ENCODE measurements around the gene GABRG3.
A peak's percentile ranks its signal among the peaks of the same experiment; 100 is the strongest.
"Not testable (repeated sequence)": the region's sequence is repeated elsewhere in the genome, so short reads cannot be mapped to it uniquely, and the experiment has no call there.

Gene GABRG3

DNA sequence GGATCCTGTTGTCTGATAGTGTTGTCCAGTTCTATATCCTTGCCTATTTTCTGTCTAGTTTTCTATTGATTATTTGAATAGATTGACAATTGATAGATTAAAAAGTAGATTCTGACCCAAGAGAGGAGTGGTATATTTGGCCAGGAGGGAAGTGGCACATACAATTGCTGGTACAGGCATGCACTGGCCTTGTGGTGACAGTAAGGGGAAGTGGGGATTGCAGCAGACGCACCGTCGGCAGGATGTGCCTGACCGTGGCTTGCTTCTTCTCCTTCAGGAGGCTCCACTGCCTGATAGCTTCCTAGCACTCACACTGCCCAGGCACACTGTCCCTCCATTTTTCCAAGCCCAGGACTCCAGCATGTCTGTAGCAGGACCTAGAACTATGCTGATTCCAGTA, 10.5 kb downstream of the GABRG3 start:
- DNase-seq (ENCODE audit: low read depth): no peak
- no peak overlapping the region for H3K4me3 ChIP-seq (ENCODE audit: control insufficient read depth, low read depth, low read length)
- TF ChIP-seq, protein P1, sequence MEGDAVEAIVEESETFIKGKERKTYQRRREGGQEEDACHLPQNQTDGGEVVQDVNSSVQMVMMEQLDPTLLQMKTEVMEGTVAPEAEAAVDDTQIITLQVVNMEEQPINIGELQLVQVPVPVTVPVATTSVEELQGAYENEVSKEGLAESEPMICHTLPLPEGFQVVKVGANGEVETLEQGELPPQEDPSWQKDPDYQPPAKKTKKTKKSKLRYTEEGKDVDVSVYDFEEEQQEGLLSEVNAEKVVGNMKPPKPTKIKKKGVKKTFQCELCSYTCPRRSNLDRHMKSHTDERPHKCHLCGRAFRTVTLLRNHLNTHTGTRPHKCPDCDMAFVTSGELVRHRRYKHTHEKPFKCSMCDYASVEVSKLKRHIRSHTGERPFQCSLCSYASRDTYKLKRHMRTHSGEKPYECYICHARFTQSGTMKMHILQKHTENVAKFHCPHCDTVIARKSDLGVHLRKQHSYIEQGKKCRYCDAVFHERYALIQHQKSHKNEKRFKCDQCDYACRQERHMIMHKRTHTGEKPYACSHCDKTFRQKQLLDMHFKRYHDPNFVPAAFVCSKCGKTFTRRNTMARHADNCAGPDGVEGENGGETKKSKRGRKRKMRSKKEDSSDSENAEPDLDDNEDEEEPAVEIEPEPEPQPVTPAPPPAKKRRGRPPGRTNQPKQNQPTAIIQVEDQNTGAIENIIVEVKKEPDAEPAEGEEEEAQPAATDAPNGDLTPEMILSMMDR (conservative IDR thresholded peaks at IDR 0.05; ENCODE audit: control insufficient read depth, insufficient read depth, low read depth, low read length): no peak

DNA sequence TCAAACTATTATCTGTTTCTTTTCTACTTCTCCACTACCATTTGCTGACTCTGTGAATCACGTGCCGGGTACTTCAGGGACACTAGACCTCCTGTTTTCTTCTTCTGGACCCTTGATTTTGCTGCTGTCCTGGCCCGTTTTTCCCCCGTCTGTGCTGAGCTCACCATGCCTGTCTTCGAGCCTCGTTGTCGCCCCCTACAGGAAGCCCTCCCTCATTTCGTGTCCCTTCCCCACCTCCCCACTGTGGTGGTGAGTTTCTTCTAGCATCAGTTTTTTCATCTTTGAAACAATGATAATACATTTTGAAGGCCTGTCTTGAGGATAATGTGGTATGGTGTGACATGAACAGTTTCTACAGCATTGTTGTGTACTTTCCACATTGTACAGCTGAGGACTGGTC, 12.8 kb downstream of the GABRG3 start:
- no peak overlapping the region for H3K4me3 ChIP-seq (ENCODE audit: control insufficient read depth, low read depth, low read length)
- no peak for DNase-seq (ENCODE audit: low read depth)
- TF ChIP-seq, protein P1 (conservative IDR thresholded peaks at IDR 0.05; ENCODE audit: control insufficient read depth, insufficient read depth, low read depth, low read length): no peak

DNA sequence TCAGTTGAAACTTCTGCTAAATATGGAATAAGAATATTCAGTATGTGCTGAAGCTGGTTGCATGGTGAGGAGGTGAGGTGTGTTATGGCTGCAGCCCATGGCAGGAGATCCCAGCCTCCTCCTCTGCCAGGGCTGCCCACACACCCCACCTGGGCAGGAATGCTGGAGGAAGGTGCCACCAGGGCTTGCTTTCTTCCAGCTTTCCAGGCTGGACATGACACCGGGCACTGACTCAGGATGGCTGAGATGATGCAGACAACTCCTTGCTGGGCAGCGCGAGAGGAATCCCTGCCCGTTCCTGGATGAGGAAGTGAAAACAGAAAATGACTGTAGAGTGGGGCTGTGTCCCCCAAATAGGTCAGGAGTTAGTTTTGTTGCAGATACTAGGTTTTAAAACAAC, 14.1 kb downstream of the GABRG3 start:
- H3K4me3 ChIP-seq (ENCODE audit: control insufficient read depth, low read depth, low read length): no peak overlapping the region
- no peak for DNase-seq (ENCODE audit: low read depth)
- TF ChIP-seq, protein P1 (conservative IDR thresholded peaks at IDR 0.05; ENCODE audit: control insufficient read depth, insufficient read depth, low read depth, low read length): no peak

DNA sequence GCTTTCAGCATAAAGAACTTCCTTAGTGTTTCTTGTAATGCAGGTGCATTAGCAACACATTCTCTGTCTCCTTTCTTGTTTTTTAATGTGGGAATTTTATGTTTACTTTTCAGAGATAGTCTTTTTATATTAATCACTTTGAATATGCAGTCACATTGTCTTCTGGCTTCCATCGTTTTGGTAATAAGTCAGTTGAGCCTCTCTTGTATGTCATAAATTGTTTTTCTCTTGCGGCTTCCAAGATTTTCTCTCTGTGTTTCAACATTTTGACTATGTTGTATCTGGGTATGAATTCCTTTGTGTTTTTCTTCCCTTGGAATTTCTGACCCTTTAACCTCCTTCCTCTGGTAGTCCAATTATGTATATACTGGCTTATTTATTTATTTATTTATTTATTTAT, 25.3 kb downstream of the GABRG3 start:
- TF ChIP-seq, protein P1 (conservative IDR thresholded peaks at IDR 0.05; ENCODE audit: control insufficient read depth, insufficient read depth, low read depth, low read length): no peak
- DNase-seq (ENCODE audit: low read depth): no peak
- H3K4me3 ChIP-seq (ENCODE audit: control insufficient read depth, low read depth, low read length): no peak overlapping the region

DNA sequence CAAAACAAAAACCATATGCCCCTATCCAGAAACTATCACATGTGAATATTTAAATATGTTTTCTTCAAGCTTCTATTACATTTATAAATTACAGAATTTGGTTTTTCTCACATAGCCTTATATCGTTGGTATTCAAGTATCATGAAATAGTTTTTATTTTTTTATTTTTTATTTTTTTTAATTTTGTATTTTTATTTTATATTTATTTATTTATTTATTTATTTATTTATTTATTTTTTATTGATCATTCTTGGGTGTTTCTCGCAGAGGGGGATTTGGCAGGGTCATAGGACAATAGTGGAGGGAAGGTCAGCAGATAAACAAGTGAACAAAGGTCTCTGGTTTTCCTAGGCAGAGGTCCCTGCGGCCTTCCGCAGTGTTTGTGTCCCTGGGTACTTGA, 32.0 kb downstream of the GABRG3 start:
- H3K4me3 ChIP-seq (ENCODE audit: control insufficient read depth, low read depth, low read length); DNase-seq (ENCODE audit: low read depth): not testable (repeated sequence)

DNA sequence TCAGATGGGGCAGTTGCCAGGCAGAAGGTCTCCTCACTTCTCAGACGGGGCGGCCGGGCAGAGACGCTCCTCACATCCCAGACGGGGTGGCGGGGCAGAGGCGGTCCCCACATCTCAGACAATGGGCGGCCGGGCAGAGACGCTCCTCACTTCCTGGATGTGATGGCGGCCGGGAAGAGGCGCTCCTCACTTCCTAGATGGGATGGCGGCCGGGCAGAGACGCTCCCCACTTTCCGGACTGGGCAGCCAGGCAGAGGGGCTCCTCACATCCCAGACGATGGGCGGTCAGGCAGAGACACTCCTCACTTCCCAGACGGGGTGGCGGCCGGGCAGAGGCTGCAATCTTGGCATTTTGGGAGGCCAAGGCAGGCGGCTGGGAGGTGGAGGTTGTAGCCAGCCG, 33.2 kb downstream of the GABRG3 start:
- not testable (repeated sequence) for H3K4me3 ChIP-seq (ENCODE audit: control insufficient read depth, low read depth, low read length); DNase-seq (ENCODE audit: low read depth)

DNA sequence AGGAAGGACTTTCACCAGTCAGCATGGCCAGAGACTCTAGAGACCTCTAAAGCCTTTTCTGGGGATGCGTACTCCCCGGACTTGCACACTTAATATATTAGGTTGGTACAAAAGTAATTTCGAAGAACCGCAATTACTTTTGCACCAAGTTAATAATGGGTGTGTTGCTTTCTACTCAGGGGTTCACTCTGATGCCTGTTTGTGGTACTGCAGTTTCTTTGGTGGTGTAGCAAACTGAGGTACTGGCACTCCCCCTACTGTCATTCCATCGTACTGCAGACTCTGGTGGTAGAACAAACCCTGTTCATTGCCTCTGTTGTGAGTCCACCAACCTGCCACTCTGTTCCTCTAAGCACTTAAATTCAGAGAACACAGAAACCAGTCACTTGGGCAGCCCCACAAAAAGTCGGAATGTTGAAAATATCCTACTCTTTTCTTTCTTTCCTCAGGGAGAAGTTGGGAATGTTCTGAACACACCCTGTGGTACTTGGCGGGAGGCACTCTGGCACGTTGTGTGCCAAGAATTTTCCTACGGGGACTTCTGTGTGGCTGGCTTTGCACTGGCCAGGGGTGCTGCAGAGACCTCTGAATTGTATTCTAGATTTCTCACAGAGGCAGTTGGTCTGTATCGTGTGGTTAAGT, 46.3 kb downstream of the GABRG3 start:
- peak; percentile 46 for DNase-seq (ENCODE audit: low read depth)
- TF ChIP-seq, protein P1 (conservative IDR thresholded peaks at IDR 0.05; ENCODE audit: control insufficient read depth, insufficient read depth, low read depth, low read length): peak; percentile 62
- no peak overlapping the region for H3K4me3 ChIP-seq (ENCODE audit: control insufficient read depth, low read depth, low read length)

DNA sequence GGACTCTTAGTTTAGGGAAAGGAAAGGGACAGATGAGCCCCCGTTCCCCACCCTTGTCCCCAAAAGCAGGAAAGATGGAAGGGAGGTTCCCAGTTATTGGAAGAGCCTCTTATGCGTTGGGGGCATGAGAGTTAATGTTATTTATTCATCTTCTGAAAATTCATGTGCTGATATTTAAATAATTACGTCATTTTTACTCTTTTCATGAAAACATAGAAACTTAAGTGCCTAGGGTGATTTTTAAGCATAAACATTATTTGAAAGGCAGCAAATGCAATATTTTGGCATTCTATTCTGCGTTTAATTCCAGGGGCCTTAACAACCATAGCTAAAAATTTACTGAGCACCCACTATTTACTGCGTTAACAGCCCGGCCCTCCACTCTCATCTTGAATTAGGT, 48.7 kb downstream of the GABRG3 start:
- TF ChIP-seq, protein P1 (conservative IDR thresholded peaks at IDR 0.05; ENCODE audit: control insufficient read depth, insufficient read depth, low read depth, low read length): no peak

More for the DNA sequence above, 48.7 kb downstream of the GABRG3 start:
- no peak overlapping the region for H3K4me3 ChIP-seq (ENCODE audit: control insufficient read depth, low read depth, low read length)
- DNase-seq (ENCODE audit: low read depth): no peak
